GM12874 (cell line): ENCODE data around the gene TGFA.

ENCODE experiments used
- TF ChIP-seq, protein P1 (sequence below): IDR thresholded peaks from 2 replicates; pipeline ENCODE4 v1.5.1; 2011; ENCODE audit warnings: low read depth, mild to moderate bottlenecking, control low read depth, low read length, moderate library complexity; ENCODE audit not compliant: insufficient read depth

Gene TGFA

DNA sequence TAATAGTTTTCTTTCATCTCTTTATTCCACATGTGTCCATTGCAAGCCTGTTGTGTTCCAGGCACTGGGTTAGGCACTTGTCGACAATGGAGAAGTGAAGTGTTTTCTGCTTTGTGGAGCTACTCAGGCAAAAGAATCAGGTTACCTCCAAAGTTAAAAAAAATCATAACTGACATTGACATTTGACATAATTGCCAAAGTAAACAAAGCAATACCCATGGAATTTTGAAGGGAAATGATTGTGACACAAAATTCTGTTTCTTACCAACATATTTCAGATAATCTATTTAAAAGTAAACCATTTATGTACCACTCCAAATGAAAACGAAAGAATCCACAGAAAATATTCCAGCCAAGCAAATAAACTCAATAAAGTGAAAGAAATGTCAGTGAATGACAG lies 6.4 kb upstream of the TGFA start:
- TF ChIP-seq, protein P1, sequence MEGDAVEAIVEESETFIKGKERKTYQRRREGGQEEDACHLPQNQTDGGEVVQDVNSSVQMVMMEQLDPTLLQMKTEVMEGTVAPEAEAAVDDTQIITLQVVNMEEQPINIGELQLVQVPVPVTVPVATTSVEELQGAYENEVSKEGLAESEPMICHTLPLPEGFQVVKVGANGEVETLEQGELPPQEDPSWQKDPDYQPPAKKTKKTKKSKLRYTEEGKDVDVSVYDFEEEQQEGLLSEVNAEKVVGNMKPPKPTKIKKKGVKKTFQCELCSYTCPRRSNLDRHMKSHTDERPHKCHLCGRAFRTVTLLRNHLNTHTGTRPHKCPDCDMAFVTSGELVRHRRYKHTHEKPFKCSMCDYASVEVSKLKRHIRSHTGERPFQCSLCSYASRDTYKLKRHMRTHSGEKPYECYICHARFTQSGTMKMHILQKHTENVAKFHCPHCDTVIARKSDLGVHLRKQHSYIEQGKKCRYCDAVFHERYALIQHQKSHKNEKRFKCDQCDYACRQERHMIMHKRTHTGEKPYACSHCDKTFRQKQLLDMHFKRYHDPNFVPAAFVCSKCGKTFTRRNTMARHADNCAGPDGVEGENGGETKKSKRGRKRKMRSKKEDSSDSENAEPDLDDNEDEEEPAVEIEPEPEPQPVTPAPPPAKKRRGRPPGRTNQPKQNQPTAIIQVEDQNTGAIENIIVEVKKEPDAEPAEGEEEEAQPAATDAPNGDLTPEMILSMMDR: no peak

DNA sequence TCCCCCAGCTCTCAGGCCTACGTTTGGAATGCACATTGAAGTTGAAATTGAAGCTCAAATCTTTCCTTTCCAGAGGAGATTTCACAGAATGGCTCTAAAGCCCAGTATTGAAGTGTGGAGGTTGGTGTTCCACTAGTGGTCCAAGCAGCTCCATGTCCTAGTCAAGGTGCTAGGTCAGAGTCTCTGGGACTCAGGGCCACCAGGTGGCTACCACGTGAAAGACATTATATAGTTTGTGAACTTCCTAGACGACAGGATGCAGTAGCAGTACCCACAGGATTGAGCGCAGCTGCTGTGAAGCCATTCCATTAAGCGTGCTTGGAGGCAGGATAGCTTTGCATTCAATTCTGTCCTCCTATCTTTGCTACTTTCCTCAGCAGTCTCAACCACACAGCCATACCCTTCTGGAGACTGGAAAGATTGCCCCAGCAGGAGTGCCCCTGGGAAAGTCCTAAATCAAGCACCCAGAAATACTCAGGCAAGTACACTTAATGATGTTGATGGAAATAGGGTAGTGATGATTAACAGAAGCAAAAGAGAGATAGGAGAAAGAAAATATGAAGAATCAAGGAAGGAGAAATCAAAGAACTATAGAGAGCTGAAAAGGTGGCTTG lies 4.7 kb upstream of the TGFA start:
- TF ChIP-seq, protein P1: no peak

DNA sequence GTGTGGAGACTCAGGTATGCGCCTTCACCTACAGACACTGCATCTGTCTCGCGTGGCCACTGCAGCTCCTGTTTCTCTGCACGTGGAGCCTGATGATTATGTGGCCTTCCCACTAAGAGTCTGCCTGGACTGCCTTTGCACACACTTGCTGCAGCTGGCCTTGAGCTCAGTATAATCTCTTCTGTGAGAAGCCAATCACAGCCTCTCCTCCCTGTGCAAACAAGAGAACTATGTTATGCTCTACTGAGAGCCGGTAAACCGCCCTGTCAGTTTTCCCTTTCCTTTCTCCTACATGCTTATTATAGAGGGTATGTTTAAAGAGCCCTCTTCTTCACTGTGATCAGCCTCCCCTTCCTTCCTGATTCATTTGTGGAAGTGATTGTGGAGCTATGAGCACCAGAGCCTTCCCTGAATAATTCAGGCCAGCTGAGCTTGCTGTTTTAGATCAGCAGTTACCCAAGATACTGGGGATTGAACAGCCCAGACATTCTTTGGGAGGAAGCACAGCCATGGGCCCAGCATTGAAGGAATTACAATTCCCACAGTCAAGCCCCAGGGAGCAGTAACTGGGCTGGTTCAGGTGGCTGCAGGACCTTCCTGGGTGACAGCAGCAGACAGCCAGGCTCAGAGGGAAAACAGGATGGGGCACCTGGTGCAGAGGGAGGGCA lies 3.7 kb upstream of the TGFA start:
- TF ChIP-seq, protein P1: no peak

DNA sequence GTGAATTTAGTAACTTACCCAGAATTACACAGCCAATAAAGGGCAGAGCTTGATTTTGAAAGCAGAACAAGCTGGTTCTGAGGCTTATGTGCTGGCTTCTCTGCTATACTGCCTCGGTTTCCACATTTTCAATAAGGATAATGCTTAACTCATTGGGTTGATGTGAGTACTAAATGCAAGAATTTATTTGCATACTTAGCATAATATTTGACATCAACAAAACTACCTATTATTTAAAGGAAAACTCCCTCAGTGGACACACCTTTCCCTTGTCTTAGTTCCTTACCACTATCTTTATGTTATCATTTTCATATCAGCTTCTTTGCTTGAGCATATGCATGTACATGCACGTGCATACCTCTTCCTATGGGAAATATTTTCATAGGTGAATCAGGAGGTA lies 3.0 kb upstream of the TGFA start:
- TF ChIP-seq, protein P1: no peak

DNA sequence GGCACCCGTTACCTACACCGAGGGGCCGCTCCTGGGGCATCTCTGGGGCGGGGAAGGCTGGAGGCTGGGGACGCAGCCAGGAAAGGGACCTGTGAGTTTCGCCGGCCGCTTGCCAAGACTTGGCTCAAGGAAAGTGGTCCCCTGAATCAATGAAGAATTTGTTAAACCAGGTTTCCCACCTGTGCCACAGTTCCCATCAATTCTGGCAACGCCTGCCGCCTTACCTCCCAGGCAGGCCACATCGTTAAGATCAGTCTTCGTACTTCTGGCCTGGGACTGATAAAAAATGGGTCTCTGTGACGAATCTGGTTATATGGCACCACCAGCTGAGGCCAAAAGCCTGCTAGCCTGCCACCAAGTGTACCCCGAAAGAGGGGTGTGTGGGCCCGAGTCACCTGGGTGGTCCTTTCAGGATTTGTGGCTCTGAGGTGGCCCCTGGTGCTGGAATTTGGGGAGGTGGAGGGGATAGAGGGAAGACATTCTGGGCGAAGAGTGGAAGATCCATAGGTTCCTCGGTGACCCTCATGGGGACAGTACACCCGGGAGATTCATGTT lies 789 bp upstream of the TGFA start:
- TF ChIP-seq, protein P1: no peak

DNA sequence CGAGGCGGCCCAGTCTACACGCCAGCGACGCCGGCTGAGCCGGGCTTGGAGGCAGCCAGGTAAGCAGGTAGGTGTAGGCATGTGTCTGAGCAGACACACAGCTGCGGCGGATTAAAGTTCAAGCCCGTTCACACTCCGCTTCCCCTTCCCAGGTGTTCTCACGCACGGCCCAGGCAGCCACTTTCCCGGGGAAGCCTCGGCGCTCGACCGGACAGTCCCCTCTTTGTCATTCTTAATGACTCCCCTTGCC lies 367 bp downstream of the TGFA start:
- TF ChIP-seq, protein P1: no peak

DNA sequence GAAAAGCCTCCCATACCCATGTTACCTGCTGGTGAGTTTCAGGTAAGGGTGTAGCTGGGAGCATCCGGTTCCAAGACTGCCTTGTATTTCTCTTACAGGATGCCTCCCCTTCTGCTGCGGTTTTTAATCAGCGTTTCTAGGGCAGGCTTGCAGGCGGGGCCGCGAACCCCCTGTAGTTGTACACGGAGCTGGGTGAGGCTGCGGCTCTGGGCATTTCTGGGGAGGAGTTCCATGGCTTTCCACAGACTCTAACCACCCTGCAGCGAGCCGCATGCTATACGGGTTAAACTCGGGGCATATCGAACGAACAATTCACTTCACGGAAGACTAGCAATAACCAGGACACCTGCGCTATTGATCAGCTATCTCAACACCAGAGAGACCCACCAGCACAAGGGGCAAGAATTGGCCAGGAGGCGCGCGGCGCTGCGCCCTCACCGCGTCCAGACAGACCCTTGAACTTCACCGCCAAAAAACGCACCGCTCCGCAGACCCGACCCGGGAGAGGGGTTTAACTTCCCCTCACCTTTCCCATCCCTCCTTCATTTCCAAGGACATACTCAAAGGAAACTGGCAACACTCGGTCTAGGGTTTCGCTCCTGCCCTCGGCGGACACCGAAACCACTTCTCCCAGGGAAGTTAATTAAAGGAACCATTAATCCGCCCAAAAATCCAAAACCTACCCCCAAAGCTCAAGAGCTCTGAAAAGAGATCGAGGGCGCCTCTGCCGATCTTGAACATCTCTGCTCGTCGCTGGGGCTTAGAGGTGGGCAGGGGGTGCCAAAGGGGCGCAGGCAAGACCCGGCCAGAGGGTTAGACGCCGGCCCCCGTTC lies 909 bp downstream of the TGFA start:
- TF ChIP-seq, protein P1: no peak
